Progenitor cell of endocrine pancreas (in vitro differentiated cells): ENCODE data around the gene HLA-B. TPM values are rescaled to one million over a fixed set of nuclear protein-coding genes. Genes with fewer than 3 reads are reported as not detected.

ENCODE experiments used
- DNase-seq: peaks from one replicate; pipeline ENCODE4 v3.0.0; 2021; ENCODE audit warnings: low spot score; ENCODE audit not compliant: unreplicated experiment
- H3K27ac Mint-ChIP-seq: 2 replicates; pipeline ENCODE4 v1.8.0; 2021; ENCODE audit warnings: mild to moderate bottlenecking, moderate library complexity, mixed read lengths
- H3K27me3 Mint-ChIP-seq: 2 replicates; pipeline ENCODE4 v1.8.0; 2021; ENCODE audit warnings: mixed read lengths
- H3K36me3 Mint-ChIP-seq: 2 replicates; pipeline ENCODE4 v1.8.0; 2022; ENCODE audit warnings: mixed read lengths; ENCODE audit not compliant: insufficient read depth
- H3K4me1 Mint-ChIP-seq: 2 replicates; pipeline ENCODE4 v1.8.0; 2021; ENCODE audit warnings: low read depth, mixed read lengths
- H3K4me3 Mint-ChIP-seq: 2 replicates; pipeline ENCODE4 v1.8.0; 2021; ENCODE audit warnings: low read depth, mild to moderate bottlenecking, moderate library complexity, mixed read lengths
- H3K9me3 Mint-ChIP-seq: 2 replicates; pipeline ENCODE4 v1.8.0; 2021; ENCODE audit warnings: low read depth, mixed read lengths
- microRNA-seq: library from miRNA; unstranded; fragments of <30 nt; microRNA quantifications from one replicate; pipeline ENCODE4 v1.1.0, GENCODE V29; 2020; ENCODE audit warnings: borderline number of aligned reads; ENCODE audit not compliant: unreplicated experiment
- total RNA-seq: library from RNA; stranded (reverse); gene quantifications from 2 replicates; pipeline ENCODE4 v1.2.1, GENCODE V29; 2021
- TF ChIP-seq, protein P1 (sequence below): fragments of 200-600 bp; sonication (generic); IDR thresholded peaks from one replicate; pipeline ENCODE4 v1.5.0; 2021; ENCODE audit warnings: antibody characterized with exemption, mild to moderate bottlenecking; ENCODE audit not compliant: unreplicated experiment

Gene HLA-B
- total RNA-seq, 1 donor from 2014 or later = 28.2 TPM

DNA sequence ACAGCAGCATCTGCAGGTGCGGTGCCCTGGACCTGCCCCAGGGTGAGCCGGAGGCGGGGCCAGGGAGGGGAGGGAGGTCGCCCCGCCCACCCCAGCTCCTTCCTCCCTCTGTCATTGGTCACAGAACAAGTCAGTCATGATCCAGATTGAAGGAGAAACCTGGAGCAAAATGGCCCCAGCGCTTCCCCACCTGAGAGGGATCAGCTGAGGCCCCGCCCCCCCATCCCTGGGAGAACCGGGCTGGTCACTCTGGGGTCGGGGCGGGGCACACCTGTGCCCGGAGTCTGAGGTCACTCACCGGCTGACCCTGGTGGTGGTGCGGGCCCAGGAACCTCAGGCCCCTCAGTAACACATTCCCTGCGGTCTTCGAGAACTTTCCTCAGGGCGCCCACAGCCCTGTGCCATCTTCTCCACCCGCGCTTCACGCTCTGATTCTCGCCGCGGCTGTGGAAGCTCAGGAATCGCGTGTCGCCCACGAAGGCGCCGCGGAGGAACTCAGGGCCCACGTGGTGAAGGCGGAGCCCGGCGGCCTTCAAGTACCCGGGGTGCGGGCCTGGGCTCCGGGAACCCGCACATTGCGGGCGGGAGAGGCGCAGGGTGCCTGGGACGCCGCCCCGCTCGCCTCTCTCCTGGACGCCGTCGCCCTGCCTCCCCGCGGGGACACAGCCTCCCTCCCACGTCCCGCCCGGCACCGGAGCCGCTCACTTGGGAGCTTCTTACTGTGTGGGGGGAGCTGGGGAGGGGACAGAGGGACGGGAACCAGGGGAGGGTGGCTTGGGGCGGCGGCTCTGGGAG lies 48.7 kb downstream of the HLA-B start:
- Mint-ChIP-seq H3K27ac (no peak overlapping the region), H3K4me1 (no peaks in the 10 kb centered on the region), H3K36me3 (no peaks in the 10 kb centered on the region), H3K9me3 (no peaks in the 10 kb centered on the region), H3K4me3 (no peak overlapping the region), H3K27me3 (peaks cover 17% of the 10 kb centered on the region)
- peak; percentile 10 for DNase-seq
- TF ChIP-seq, protein P1, sequence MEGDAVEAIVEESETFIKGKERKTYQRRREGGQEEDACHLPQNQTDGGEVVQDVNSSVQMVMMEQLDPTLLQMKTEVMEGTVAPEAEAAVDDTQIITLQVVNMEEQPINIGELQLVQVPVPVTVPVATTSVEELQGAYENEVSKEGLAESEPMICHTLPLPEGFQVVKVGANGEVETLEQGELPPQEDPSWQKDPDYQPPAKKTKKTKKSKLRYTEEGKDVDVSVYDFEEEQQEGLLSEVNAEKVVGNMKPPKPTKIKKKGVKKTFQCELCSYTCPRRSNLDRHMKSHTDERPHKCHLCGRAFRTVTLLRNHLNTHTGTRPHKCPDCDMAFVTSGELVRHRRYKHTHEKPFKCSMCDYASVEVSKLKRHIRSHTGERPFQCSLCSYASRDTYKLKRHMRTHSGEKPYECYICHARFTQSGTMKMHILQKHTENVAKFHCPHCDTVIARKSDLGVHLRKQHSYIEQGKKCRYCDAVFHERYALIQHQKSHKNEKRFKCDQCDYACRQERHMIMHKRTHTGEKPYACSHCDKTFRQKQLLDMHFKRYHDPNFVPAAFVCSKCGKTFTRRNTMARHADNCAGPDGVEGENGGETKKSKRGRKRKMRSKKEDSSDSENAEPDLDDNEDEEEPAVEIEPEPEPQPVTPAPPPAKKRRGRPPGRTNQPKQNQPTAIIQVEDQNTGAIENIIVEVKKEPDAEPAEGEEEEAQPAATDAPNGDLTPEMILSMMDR = no peak

- Mint-ChIP-seq H3K4me3 (no peak overlapping the region), H3K36me3 (no peaks in the 10 kb centered on the region), H3K27me3 (peaks cover 15% of the 10 kb centered on the region), H3K4me1 (no peaks in the 10 kb centered on the region), H3K9me3 (no peaks in the 10 kb centered on the region), H3K27ac (no peak overlapping the region)
- DNase-seq = no peak
- TF ChIP-seq, protein P1 = no peak
Measured at GRCh38 chr6:31307669-31308049, 49.3 kb downstream of the HLA-B start.

- Mint-ChIP-seq H3K4me1 (no peaks in the 10 kb centered on the region), H3K9me3 (no peaks in the 10 kb centered on the region), H3K27ac (no peak overlapping the region), H3K4me3 (no peak overlapping the region), H3K36me3 (no peaks in the 10 kb centered on the region), H3K27me3 (peaks cover 17% of the 10 kb centered on the region)
- TF ChIP-seq, protein P1 = no peak
- no peak for DNase-seq
Measured at GRCh38 chr6:31305703-31306219, 51.2 kb downstream of the HLA-B start.

- TF ChIP-seq, protein P1 = no peak
- DNase-seq = no peak
- Mint-ChIP-seq H3K4me1 (no peaks in the 10 kb centered on the region), H3K36me3 (no peaks in the 10 kb centered on the region), H3K4me3 (no peak overlapping the region), H3K27me3 (peaks cover 24% of the 10 kb centered on the region), H3K27ac (no peak overlapping the region), H3K9me3 (no peaks in the 10 kb centered on the region)
Measured at GRCh38 chr6:31304683-31305082, 52.3 kb downstream of the HLA-B start.

Small RNA genes lying within 50 kb of the gene (microRNA-seq; reads per million reads assigned to microRNA genes)
- gene MIR6891 = not detected

Other genes starting within 250 kb of the HLA-B start
- not detected in 2 replicates for gene C6orf15, start 244.6 kb downstream of the HLA-B start, total RNA-seq
- not detected in 2 replicates for gene PSORS1C1, start 242.4 kb downstream of the HLA-B start, total RNA-seq
- gene CDSN, start 236.7 kb downstream of the HLA-B start, total RNA-seq = not detected in 2 replicates
- gene PSORS1C2, start 218.1 kb downstream of the HLA-B start, total RNA-seq = not detected in 2 replicates
- 47.2 and 47.3 TPM in 2 replicates for gene CCHCR1, start 199.4 kb downstream of the HLA-B start, total RNA-seq
- gene TCF19, start 198.6 kb downstream of the HLA-B start, total RNA-seq = 9.3 and 9.6 TPM in 2 replicates
- gene POU5F1, start 186.5 kb downstream of the HLA-B start, total RNA-seq = 0.49 and 1.6 TPM in 2 replicates
- gene HLA-C, start 85.1 kb downstream of the HLA-B start, total RNA-seq = 137 and 141 TPM in 2 replicates
- 8.9 and 10.1 TPM in 2 replicates for gene MICA, start 46.4 kb upstream of the HLA-B start, total RNA-seq
- 0.43 and 0.95 TPM in 2 replicates for gene MICB, start 141.0 kb upstream of the HLA-B start, total RNA-seq
- not detected in 2 replicates for gene MCCD1, start 171.8 kb upstream of the HLA-B start, total RNA-seq
- gene DDX39B, start 184.8 kb upstream of the HLA-B start, total RNA-seq = 766 and 810 TPM in 2 replicates
- gene ATP6V1G2, start 189.4 kb upstream of the HLA-B start, total RNA-seq = 1.5 TPM in 2 replicates
- 26.4 and 28.7 TPM in 2 replicates for gene NFKBIL1, start 190.4 kb upstream of the HLA-B start, total RNA-seq
- not detected in 2 replicates for gene LTA, start 215.1 kb upstream of the HLA-B start, total RNA-seq
- not detected in 2 replicates for gene TNF, start 218.4 kb upstream of the HLA-B start, total RNA-seq
- 0.57 TPM in 1 of 2 replicates, not detected in the other for gene LTB, start 225.2 kb upstream of the HLA-B start, total RNA-seq
- gene LST1, start 229.1 kb upstream of the HLA-B start, total RNA-seq = not detected in 2 replicates
- not detected in 2 replicates for gene NCR3, start 235.8 kb upstream of the HLA-B start, total RNA-seq